SK-N-SH (cell line): ENCODE measurements around the gene XPOT.

Experiments used
- CTCF ChIP-seq: fragments of 200-600 bp; sonication (generic); IDR thresholded peaks from 2 replicates; pipeline ENCODE4 v1.6.1; 2017; ENCODE audit warnings: antibody characterized with exemption, mild to moderate bottlenecking, moderate library complexity
- GABPA ChIP-seq: IDR thresholded peaks from 2 replicates; pipeline ENCODE4 v1.4.0; 2012; ENCODE audit warnings: low read depth, mild to moderate bottlenecking
- GATA2 ChIP-seq: sonication (generic); formaldehyde crosslinking; IDR thresholded peaks from 2 replicates; pipeline ENCODE4 v1.5.0; 2020; ENCODE audit warnings: mild to moderate bottlenecking, missing genetic modification reagents
- SMC3 ChIP-seq: IDR thresholded peaks from 2 replicates; pipeline ENCODE4 v1.6.1; 2012; ENCODE audit warnings: low read depth, low read length, improper control_type of control experiment
- TAF1 ChIP-seq: IDR thresholded peaks from 2 replicates; pipeline ENCODE4 v1.6.1; 2012; ENCODE audit warnings: low read depth, mild to moderate bottlenecking, low read length, moderate library complexity, borderline replicate concordance
- USF2 ChIP-seq: fragments of 150-350 bp; IDR thresholded peaks from 2 replicates; pipeline ENCODE4 v1.6.1; 2017; ENCODE audit warnings: antibody characterized with exemption, low read length, low read depth, borderline replicate concordance
- TF ChIP-seq, protein P1 (sequence below): IDR thresholded peaks from 2 replicates; pipeline ENCODE4 v1.4.0; 2012; ENCODE audit warnings: low read depth, borderline replicate concordance

- TF ChIP-seq CTCF = no peak
- TF ChIP-seq SMC3 = no peak
- TF ChIP-seq, protein P1, sequence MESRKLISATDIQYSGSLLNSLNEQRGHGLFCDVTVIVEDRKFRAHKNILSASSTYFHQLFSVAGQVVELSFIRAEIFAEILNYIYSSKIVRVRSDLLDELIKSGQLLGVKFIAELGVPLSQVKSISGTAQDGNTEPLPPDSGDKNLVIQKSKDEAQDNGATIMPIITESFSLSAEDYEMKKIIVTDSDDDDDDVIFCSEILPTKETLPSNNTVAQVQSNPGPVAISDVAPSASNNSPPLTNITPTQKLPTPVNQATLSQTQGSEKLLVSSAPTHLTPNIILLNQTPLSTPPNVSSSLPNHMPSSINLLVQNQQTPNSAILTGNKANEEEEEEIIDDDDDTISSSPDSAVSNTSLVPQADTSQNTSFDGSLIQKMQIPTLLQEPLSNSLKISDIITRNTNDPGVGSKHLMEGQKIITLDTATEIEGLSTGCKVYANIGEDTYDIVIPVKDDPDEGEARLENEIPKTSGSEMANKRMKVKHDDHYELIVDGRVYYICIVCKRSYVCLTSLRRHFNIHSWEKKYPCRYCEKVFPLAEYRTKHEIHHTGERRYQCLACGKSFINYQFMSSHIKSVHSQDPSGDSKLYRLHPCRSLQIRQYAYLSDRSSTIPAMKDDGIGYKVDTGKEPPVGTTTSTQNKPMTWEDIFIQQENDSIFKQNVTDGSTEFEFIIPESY = no peak
- no peak for TF ChIP-seq GATA2 (CRISPR knock-in tag)
- TF ChIP-seq TAF1 = no peak
- TF ChIP-seq USF2 = no peak
- TF ChIP-seq GABPA = no peak
These were observed 8.5 kb upstream of the XPOT start for GRCh38 chr12:64395739-64396138.
